K562 (cell line): Measurements from ENCODE around the gene GPR108. TPM values are rescaled to one million over a fixed set of nuclear protein-coding genes. Genes with fewer than 3 reads are reported as not detected.

ENCODE experiments used
- BRD9 ChIP-seq: fragments of 450-650 bp; IDR thresholded peaks from 2 replicates; pipeline ENCODE4 v1.6.1; 2018; ENCODE audit warnings: low read depth; ENCODE audit not compliant: partially characterized antibody
- E2F4 ChIP-seq: sonication (generic); formaldehyde crosslinking; IDR thresholded peaks from 2 replicates; pipeline ENCODE4 v1.8.0; 2022; ENCODE audit warnings: mild to moderate bottlenecking, low read depth, missing genetic modification reagents
- HMGN3 ChIP-seq: IDR thresholded peaks from 2 replicates; pipeline ENCODE4 v1.6.1; 2011; ENCODE audit warnings: borderline replicate concordance, low read depth, mild to moderate bottlenecking, mixed read lengths, low read length; ENCODE audit not compliant: insufficient read length; ENCODE audit errors: extremely low read depth
- PRDM10 ChIP-seq: fragments of 450-650 bp; IDR thresholded peaks from 2 replicates; pipeline ENCODE4 v1.6.1; 2018; ENCODE audit not compliant: partially characterized antibody
- TOE1 ChIP-seq, 2 experiments: fragments of 450-650 bp in 1 of 2; sonication (generic) in 1 of 2; formaldehyde crosslinking in 1 of 2; IDR thresholded peaks; 2 replicates each; pipeline versions ENCODE4 v1.7.1 to v1.8.0; 2016 to 2022; ENCODE audit warnings: borderline replicate concordance in 2 of 2, mild to moderate bottlenecking in 2 of 2, antibody characterized with exemption in 1 of 2, inconsistent platforms in 1 of 2, low read depth in 1 of 2, missing genetic modification reagents in 1 of 2, moderate library complexity in 1 of 2
- WHSC1 ChIP-seq: IDR thresholded peaks from one replicate; pipeline ENCODE4 v1.6.1; 2012; ENCODE audit warnings: low read length, control low read depth, inconsistent platforms
- ZNF165 ChIP-seq: fragments of 250-450 bp; sonication (Bioruptor Pico); IDR thresholded peaks from 2 replicates; pipeline ENCODE4 v1.4.0; 2020; ENCODE audit warnings: borderline replicate concordance
- polyA plus RNA-seq, 8 experiments: library from polyadenylated mRNA; depleted of rRNA in 4 of 8; stranded (reverse) in 5 of 8; unstranded in 3 of 8; fragments of >200 nt; fragmentation: Nextera tagmentation in 2 of 8; fragmentation: Illumina TruSeq in 1 of 8; extraction: Ambion mirVana in 2 of 8; extraction: Trizol in 1 of 8; gene quantifications; 2 replicates each; pipeline versions ENCODE4 v1.2.1 to v1.2.3, GENCODE V29; 2011 to 2014; ENCODE audit warnings: inconsistent platforms in 1 of 8, missing spikeins in 1 of 8
- total RNA-seq, 7 experiments: library from RNA; depleted of rRNA in 6 of 7; stranded (reverse); fragments of >200 nt in 6 of 7; fragmentation: Illumina TruSeq in 2 of 7; extraction: Trizol in 2 of 7; gene quantifications; 2 replicates each; pipeline versions ENCODE4 v1.2.1 to v1.2.3, GENCODE V29; 2011 to 2021; ENCODE audit warnings: low replicate concordance in 1 of 7
- TF ChIP-seq, protein P1 (sequence below), 2 experiments: fragments of 450-650 bp; IDR thresholded peaks; 2 replicates each; pipeline ENCODE4 v1.6.1; 2016
- TF ChIP-seq, protein P2 (sequence below): sonication (generic); formaldehyde crosslinking; IDR thresholded peaks from 2 replicates; pipeline ENCODE4 v1.8.1; 2023; ENCODE audit warnings: missing genetic modification reagents, mild to moderate bottlenecking, borderline replicate concordance
- TF ChIP-seq, protein P3 (sequence below): sonication (generic); formaldehyde crosslinking; IDR thresholded peaks from 2 replicates; pipeline ENCODE4 v1.8.0; 2022; ENCODE audit warnings: missing genetic modification reagents, mild to moderate bottlenecking, moderate library complexity, borderline replicate concordance

The GPR108 gene
- total and polyA plus RNA-seq, 9 of the 15 experiments (the other 6 are each of a cell fraction or from before 2014, with no cell fraction given) = 2.4 to 33.2 (median 24.4) TPM

DNA sequence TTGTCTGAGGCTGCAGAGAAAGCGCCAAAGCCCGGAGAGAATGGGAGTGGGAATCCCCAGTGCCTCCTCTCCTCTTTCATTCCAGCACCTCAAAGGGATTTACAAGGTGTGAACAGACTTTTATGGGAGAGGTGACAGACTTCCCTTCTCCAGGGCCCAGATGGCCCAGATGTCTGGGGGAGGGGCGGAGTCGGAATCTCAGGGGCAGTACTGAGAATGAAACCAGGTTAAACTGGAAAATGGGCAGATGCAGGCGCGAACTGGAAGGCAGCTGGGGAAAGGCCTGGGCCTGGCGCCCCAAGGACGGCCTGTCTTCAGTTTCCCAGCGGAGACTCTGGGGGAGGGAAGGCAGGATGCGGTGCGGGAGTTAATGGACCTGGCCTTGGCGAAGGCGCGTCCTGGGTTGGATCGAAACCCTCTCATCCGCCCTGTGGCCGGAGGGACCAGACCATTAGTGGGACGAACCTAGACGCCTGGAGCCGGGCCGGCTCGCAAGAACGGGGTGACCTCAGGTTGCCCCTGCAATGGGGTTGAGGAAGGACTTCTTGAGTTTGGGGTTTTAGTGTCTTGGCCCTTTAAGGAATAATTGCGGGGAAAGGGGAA is 1.5 kb upstream of the GPR108 start (continued):
- TF ChIP-seq PRDM10 (no peak), ZNF165 (CRISPR knock-in tag) (no peak), E2F4 (CRISPR knock-in tag) (0 out of 2 replicates have a peak, but pooled peaks have one; percentile 46), HMGN3 (peak; percentile 9), TOE1 (IDR thresholded peaks at IDR 0.05; ENCODE audit: borderline replicate concordance) (peak; percentile 69; the same call in 1 of the 2 replicates), TOE1 (CRISPR knock-in tag; IDR thresholded peaks at IDR 0.05; ENCODE audit: borderline replicate concordance, low read depth) (no peak), BRD9 (no peak), WHSC1 (no peak)
- TF ChIP-seq, protein P1, sequence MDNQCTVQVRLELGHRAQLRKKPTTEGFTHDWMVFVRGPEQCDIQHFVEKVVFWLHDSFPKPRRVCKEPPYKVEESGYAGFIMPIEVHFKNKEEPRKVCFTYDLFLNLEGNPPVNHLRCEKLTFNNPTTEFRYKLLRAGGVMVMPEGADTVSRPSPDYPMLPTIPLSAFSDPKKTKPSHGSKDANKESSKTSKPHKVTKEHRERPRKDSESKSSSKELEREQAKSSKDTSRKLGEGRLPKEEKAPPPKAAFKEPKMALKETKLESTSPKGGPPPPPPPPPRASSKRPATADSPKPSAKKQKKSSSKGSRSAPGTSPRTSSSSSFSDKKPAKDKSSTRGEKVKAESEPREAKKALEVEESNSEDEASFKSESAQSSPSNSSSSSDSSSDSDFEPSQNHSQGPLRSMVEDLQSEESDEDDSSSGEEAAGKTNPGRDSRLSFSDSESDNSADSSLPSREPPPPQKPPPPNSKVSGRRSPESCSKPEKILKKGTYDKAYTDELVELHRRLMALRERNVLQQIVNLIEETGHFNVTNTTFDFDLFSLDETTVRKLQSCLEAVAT (IDR thresholded peaks at IDR 0.05) = no peak
- TF ChIP-seq, protein P2, sequence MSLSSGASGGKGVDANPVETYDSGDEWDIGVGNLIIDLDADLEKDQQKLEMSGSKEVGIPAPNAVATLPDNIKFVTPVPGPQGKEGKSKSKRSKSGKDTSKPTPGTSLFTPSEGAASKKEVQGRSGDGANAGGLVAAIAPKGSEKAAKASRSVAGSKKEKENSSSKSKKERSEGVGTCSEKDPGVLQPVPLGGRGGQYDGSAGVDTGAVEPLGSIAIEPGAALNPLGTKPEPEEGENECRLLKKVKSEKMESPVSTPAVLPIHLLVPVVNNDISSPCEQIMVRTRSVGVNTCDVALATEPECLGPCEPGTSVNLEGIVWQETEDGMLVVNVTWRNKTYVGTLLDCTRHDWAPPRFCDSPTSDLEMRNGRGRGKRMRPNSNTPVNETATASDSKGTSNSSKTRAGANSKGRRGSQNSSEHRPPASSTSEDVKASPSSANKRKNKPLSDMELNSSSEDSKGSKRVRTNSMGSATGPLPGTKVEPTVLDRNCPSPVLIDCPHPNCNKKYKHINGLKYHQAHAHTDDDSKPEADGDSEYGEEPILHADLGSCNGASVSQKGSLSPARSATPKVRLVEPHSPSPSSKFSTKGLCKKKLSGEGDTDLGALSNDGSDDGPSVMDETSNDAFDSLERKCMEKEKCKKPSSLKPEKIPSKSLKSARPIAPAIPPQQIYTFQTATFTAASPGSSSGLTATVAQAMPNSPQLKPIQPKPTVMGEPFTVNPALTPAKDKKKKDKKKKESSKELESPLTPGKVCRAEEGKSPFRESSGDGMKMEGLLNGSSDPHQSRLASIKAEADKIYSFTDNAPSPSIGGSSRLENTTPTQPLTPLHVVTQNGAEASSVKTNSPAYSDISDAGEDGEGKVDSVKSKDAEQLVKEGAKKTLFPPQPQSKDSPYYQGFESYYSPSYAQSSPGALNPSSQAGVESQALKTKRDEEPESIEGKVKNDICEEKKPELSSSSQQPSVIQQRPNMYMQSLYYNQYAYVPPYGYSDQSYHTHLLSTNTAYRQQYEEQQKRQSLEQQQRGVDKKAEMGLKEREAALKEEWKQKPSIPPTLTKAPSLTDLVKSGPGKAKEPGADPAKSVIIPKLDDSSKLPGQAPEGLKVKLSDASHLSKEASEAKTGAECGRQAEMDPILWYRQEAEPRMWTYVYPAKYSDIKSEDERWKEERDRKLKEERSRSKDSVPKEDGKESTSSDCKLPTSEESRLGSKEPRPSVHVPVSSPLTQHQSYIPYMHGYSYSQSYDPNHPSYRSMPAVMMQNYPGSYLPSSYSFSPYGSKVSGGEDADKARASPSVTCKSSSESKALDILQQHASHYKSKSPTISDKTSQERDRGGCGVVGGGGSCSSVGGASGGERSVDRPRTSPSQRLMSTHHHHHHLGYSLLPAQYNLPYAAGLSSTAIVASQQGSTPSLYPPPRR (CRISPR knock-in tag) = 0 out of 2 replicates have a peak, but pooled peaks have one; percentile 20
- TF ChIP-seq, protein P3, sequence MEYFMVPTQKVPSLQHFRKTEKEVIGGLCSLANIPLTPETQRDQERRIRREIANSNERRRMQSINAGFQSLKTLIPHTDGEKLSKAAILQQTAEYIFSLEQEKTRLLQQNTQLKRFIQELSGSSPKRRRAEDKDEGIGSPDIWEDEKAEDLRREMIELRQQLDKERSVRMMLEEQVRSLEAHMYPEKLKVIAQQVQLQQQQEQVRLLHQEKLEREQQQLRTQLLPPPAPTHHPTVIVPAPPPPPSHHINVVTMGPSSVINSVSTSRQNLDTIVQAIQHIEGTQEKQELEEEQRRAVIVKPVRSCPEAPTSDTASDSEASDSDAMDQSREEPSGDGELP = peak; percentile 31; the same call in 1 of the 2 replicates
